BLaER1 treated with 17β-estradiol and CSF1 and Interleukin-3, amounts not matched to agents 10 nM and 100 nM (cell line): ENCODE data around the gene HAUS5.
"Not testable (repeated sequence)": the region's sequence is repeated elsewhere in the genome, so short reads cannot be mapped to it uniquely, and the experiment has no call there.

ENCODE experiments used
- H3K27ac ChIP-seq, 11 experiments: shearing (Covaris generic); formaldehyde crosslinking; 2 replicates each; pipeline ENCODE4 v1.8.1; 2022
- H3K27me3 ChIP-seq, 11 experiments: shearing (Covaris generic); formaldehyde crosslinking; 2 replicates each; pipeline ENCODE4 v1.8.1; 2022
- H3K36me3 ChIP-seq, 11 experiments: shearing (Covaris generic); formaldehyde crosslinking; 2 replicates each; pipeline ENCODE4 v1.8.1; 2022
- H3K4me1 ChIP-seq, 10 experiments: shearing (Covaris generic); formaldehyde crosslinking; 2 replicates each; pipeline ENCODE4 v1.8.1; 2022
- H3K4me2 ChIP-seq, 11 experiments: shearing (Covaris generic); formaldehyde crosslinking; 2 replicates each; pipeline ENCODE4 v1.8.1; 2022
- H3K4me3 ChIP-seq, 10 experiments: shearing (Covaris generic); formaldehyde crosslinking; 2 replicates each; pipeline ENCODE4 v1.8.1; 2022
- H3K9ac ChIP-seq, 11 experiments: shearing (Covaris generic); formaldehyde crosslinking; 2 replicates each; pipeline ENCODE4 v1.8.1; 2022
- H3K9me3 ChIP-seq, 11 experiments: shearing (Covaris generic); formaldehyde crosslinking; replicated peaks in 1 of 11; 2 replicates each; pipeline ENCODE4 v1.8.1; 2022
- H4K20me1 ChIP-seq, 11 experiments: shearing (Covaris generic); formaldehyde crosslinking; 2 replicates each; pipeline ENCODE4 v1.8.1; 2022
- Cebpa-rat ChIP-seq, 11 experiments: shearing (Covaris generic); IDR thresholded peaks; 2 replicates each; pipeline ENCODE4 v1.8.1; 2022

HAUS5 gene

DNA sequence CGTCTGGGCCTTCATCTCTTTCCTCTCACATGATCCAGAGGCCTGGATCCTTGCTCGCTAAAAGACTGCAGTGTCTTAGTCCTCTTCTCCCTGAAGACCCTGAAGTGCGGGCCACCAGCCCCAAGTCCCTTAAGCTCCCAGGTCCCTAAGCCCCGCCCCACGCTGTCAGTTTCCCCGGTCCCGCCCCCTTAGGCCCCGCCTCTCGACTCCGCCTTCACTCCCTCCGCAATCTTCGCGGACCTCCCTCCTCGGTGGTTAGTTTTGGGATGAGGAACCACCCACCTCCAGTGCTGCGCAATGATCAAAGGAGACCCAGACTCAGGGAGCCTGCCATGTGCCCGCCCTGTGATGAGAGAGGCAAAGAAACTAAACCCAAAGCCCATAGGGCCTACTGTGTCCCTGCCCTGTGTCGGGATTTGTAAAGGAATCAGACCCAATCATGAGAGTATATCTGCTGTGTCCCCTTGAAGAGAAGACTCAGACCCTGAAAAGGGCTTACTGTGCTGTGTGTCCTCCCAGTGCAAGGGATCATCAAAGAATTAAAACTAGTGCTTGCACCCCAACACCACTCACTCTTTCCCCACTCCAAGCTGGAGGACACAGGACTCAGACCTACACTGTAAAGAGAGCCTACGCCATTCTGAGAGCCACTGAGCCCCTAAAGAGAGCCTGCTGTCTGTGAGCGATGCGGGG, 32.6 kb downstream of the HAUS5 start:
- Histone ChIP-seq H3K4me3 (peak overlapping the region; percentile 54 to 75 (median 65)), H3K9ac (peak overlapping the region; percentile 4 to 84 (median 80); a peak in 18 of 22 replicates), H3K27me3 (no peaks in the 10 kb centered on the region), H3K36me3 (peaks cover 2 to 9% (median 6%) of the 10 kb centered on the region in 11 experiments; a peak in 11 of 22 replicates), H3K9me3 (no peaks in the 10 kb centered on the region), H3K27ac (peak overlapping the region in 10 of 11 experiments; percentile 31 to 86 (median 80); a peak in 19 of 22 replicates), H3K4me2 (peak overlapping the region; percentile 85 to 100 (median 91)), H3K4me1 (peaks cover 66 to 84% (median 75%) of the 10 kb centered on the region in 10 experiments), H4K20me1 (peaks cover 0 to 13% (median 4%) of the 10 kb centered on the region in 11 experiments; a peak in 13 of 22 replicates)
- no peak for TF ChIP-seq Cebpa-rat (IDR thresholded peaks at IDR 0.05)

- Histone ChIP-seq H3K4me2 (peak overlapping the region; percentile 85 to 100 (median 91)), H3K4me3 (0 out of 20 replicates have a peak overlapping the region, but pooled peaks of 2 of the 10 experiments have one; percentile 68 to 75), H3K36me3 (peaks cover 9 to 17% (median 14%) of the 10 kb centered on the region in 11 experiments), H3K9ac (peak overlapping the region in 4 of 11 experiments; percentile 0 to 35 (median 16); a peak in 1 of 22 replicates), H4K20me1 (peaks cover 0 to 21% (median 11%) of the 10 kb centered on the region in 11 experiments; a peak in 14 of 22 replicates), H3K4me1 (peaks cover 73 to 89% (median 82%) of the 10 kb centered on the region in 10 experiments), H3K9me3 (no peaks in the 10 kb centered on the region), H3K27me3 (no peaks in the 10 kb centered on the region), H3K27ac (peak overlapping the region in 7 of 11 experiments; percentile 2 to 57 (median 40); a peak in 10 of 22 replicates)
- TF ChIP-seq Cebpa-rat (IDR thresholded peaks at IDR 0.05): no peak
These were observed 33.4 kb downstream of the HAUS5 start for GRCh38 chr19:35645680-35646511.

- peaks cover 0 to 37% (median 26%) of the 10 kb centered on the region in 11 experiments; a peak in 16 of 22 replicates for H4K20me1 ChIP-seq
- H3K9me3 ChIP-seq: no peaks in the 10 kb centered on the region
- peaks cover 33 to 41% (median 37%) of the 10 kb centered on the region in 11 experiments for H3K36me3 ChIP-seq
- H3K9ac ChIP-seq: peak within 1 kb of the TSS; percentile 89 to 95 (median 91)
- peak within 1 kb of the TSS; percentile 90 to 97 (median 95) for H3K4me2 ChIP-seq
- no peaks in the 10 kb centered on the region for H3K27me3 ChIP-seq
- TF ChIP-seq Cebpa-rat (IDR thresholded peaks at IDR 0.05): no peak
- H3K4me1 ChIP-seq: peaks cover 52 to 69% (median 60%) of the 10 kb centered on the region in 10 experiments
- H3K27ac ChIP-seq: peak within 1 kb of the TSS; percentile 84 to 92 (median 88)
- H3K4me3 ChIP-seq: peak within 1 kb of the TSS; percentile 86 to 98 (median 89)
These were observed 35.8 kb downstream of the HAUS5 start, which contains the start of gene COX6B1 for GRCh38 chr19:35648017-35648961. TSS of gene COX6B1 (plus strand) at chr19:35648323. CDS start at chr19:35651244, 2,921 bp downstream.

GRCh38 chr19:35650581-35650980, 38.0 kb downstream of the HAUS5 start:
- H3K9ac ChIP-seq: peak overlapping the region in 9 of 11 experiments; percentile 6 to 93 (median 19); a peak in 10 of 22 replicates
- peaks cover 35 to 51% (median 47%) of the 10 kb centered on the region in 10 experiments for H3K4me1 ChIP-seq
- no peak overlapping the region; a peak in 1 of 20 replicates for H3K4me3 ChIP-seq
- H3K27me3 ChIP-seq: no peaks in the 10 kb centered on the region
- no peaks in the 10 kb centered on the region for H3K9me3 ChIP-seq
- H3K4me2 ChIP-seq: peak overlapping the region; percentile 90 to 97 (median 95); a peak in 20 of 22 replicates
- no peak for TF ChIP-seq Cebpa-rat (IDR thresholded peaks at IDR 0.05)
- peaks cover 53 to 64% (median 58%) of the 10 kb centered on the region in 11 experiments for H3K36me3 ChIP-seq
- peaks cover 6 to 60% (median 41%) of the 10 kb centered on the region in 11 experiments; a peak in 17 of 22 replicates for H4K20me1 ChIP-seq
- H3K27ac ChIP-seq: no peak overlapping the region

GRCh38 chr19:35654828-35655227, 42.3 kb downstream of the HAUS5 start:
- not testable (repeated sequence) for H3K27ac ChIP-seq, H3K9ac ChIP-seq, H3K4me3 ChIP-seq, H3K4me2 ChIP-seq, H3K27me3 ChIP-seq, H3K9me3 ChIP-seq
- peaks cover 9 to 18% (median 13%) of the 10 kb centered on the region in 10 experiments for H3K4me1 ChIP-seq
- peaks cover 92 to 100% (median 97%) of the 10 kb centered on the region in 11 experiments for H3K36me3 ChIP-seq
- peaks cover 15 to 86% (median 66%) of the 10 kb centered on the region in 11 experiments; a peak in 19 of 22 replicates for H4K20me1 ChIP-seq

GRCh38 chr19:35655600-35655999, 43.1 kb downstream of the HAUS5 start:
- Histone ChIP-seq H3K36me3 (peaks cover 85 to 97% (median 93%) of the 10 kb centered on the region in 11 experiments), H3K4me3 (no peak overlapping the region), H3K9me3 (no peaks in the 10 kb centered on the region), H3K4me2 (no peak overlapping the region), H3K27me3 (no peaks in the 10 kb centered on the region), H3K4me1 (peaks cover under 1 to 10% (median 6%) of the 10 kb centered on the region in 10 experiments; a peak in 19 of 20 replicates), H3K27ac (no peak overlapping the region), H4K20me1 (peaks cover 14 to 78% (median 59%) of the 10 kb centered on the region in 11 experiments; a peak in 19 of 22 replicates), H3K9ac (no peak overlapping the region; a peak in 1 of 22 replicates)
- TF ChIP-seq Cebpa-rat (IDR thresholded peaks at IDR 0.05): no peak

- Histone ChIP-seq H3K9ac (no peak overlapping the region), H3K36me3 (peaks cover 74 to 86% (median 82%) of the 10 kb centered on the region in 11 experiments), H3K9me3 (no peaks in the 10 kb centered on the region), H3K4me1 (no peaks in the 10 kb centered on the region), H3K4me3 (no peak overlapping the region), H3K4me2 (no peak overlapping the region), H3K27me3 (no peaks in the 10 kb centered on the region), H3K27ac (no peak overlapping the region), H4K20me1 (peaks cover 9 to 67% (median 49%) of the 10 kb centered on the region in 11 experiments; a peak in 20 of 22 replicates)
- no peak for TF ChIP-seq Cebpa-rat (IDR thresholded peaks at IDR 0.05)
These were observed 44.2 kb downstream of the HAUS5 start for GRCh38 chr19:35656700-35657099.
